D721Med (cell line): Measurements from ENCODE around the gene MAP3K15.
A peak's percentile ranks its signal among the peaks of the same experiment; 100 is the strongest.

Source experiments
- DNase-seq: peaks from one replicate; pipeline ENCODE4 v3.0.0; 2011; ENCODE audit warnings: low spot score; ENCODE audit not compliant: insufficient read length
- FAIRE-seq: peaks from 2 replicates; lab custom pipeline; 2011; peaks lifted over from hg19 to GRCh38; lab: Jason Lieb, UNC
- CTCF ChIP-seq: IDR thresholded peaks from 2 replicates; pipeline ENCODE4 v1.5.1; 2012; ENCODE audit warnings: mild to moderate bottlenecking, control low read depth; ENCODE audit not compliant: insufficient read depth; ENCODE audit errors: missing control alignments

Gene MAP3K15

GRCh38 chrX:19548279-19548678, 33.0 kb upstream of the MAP3K15 start:
- no peak for DNase-seq
- no peak for FAIRE-seq
- TF ChIP-seq CTCF = no peak

GRCh38 chrX:19545651-19546050, 30.3 kb upstream of the MAP3K15 start:
- no peak for TF ChIP-seq CTCF
- DNase-seq (no peak), FAIRE-seq (peak; percentile 77)

- DNase-seq (no peak), FAIRE-seq (peak; percentile 95)
- TF ChIP-seq CTCF = peak; percentile 71
Measured at GRCh38 chrX:19544693-19545305, 29.5 kb upstream of the MAP3K15 start.

- no peak for DNase-seq
- FAIRE-seq = no peak
- TF ChIP-seq CTCF = no peak
Measured at GRCh38 chrX:19543951-19544381, 28.7 kb upstream of the MAP3K15 start.

- DNase-seq (no peak), FAIRE-seq (no peak)
- TF ChIP-seq CTCF = no peak
Measured at GRCh38 chrX:19543020-19543715, 27.9 kb upstream of the MAP3K15 start.

GRCh38 chrX:19541931-19542330, 26.6 kb upstream of the MAP3K15 start:
- TF ChIP-seq CTCF = no peak
- DNase-seq (no peak), FAIRE-seq (no peak)

- FAIRE-seq (no peak), DNase-seq (no peak)
- TF ChIP-seq CTCF = no peak
Measured at GRCh38 chrX:19541196-19541595, 25.9 kb upstream of the MAP3K15 start.
